WTC11 (cell line): ENCODE measurements around the gene LRFN2. TPM values are rescaled to one million over a fixed set of nuclear protein-coding genes. Genes with fewer than 3 reads are reported as not detected.

Experiments
- ATAC-seq: fragments of 200-7000 bp; cut with Tn5 transposase; 2 replicates; pipeline ENCODE4 v1.10.0; 2021; ENCODE audit warnings: mild to moderate bottlenecking, moderate library complexity
- CTCF ChIA-PET: fragments of 300-600 bp; sonication (Branson Sonifier 250); formaldehyde crosslinking; loops from one replicate; lab custom pipeline; 2021; ENCODE audit warnings: antibody characterized with exemption; lab: Charles Lee
- POLR2A ChIA-PET: fragments of 350-600 bp; sonication (Branson Sonifier 250); formaldehyde crosslinking; loops from one replicate; lab custom pipeline; 2021; ENCODE audit warnings: antibody characterized with exemption; lab: Charles Lee
- DNase-seq: peaks from one replicate; pipeline ENCODE4 v3.0.0; 2021; ENCODE audit warnings: low spot score
- H3K27ac Mint-ChIP-seq: 2 replicates; pipeline ENCODE4 v1.8.0; 2021; ENCODE audit warnings: mixed read lengths
- H3K27me3 Mint-ChIP-seq: 2 replicates; pipeline ENCODE4 v1.8.0; 2021; ENCODE audit warnings: low read depth, mild to moderate bottlenecking, moderate library complexity, mixed read lengths
- H3K36me3 Mint-ChIP-seq: 2 replicates; pipeline ENCODE4 v1.8.0; 2021; ENCODE audit warnings: mixed read lengths
- H3K4me1 Mint-ChIP-seq: 2 replicates; pipeline ENCODE4 v1.8.0; 2022; ENCODE audit warnings: mixed read lengths
- H3K4me3 Mint-ChIP-seq: 2 replicates; pipeline ENCODE4 v1.8.0; 2021; ENCODE audit warnings: mild to moderate bottlenecking, moderate library complexity, mixed read lengths
- H3K9me3 Mint-ChIP-seq: 2 replicates; pipeline ENCODE4 v1.8.0; 2021; ENCODE audit warnings: mixed read lengths
- CDX4 ChIP-seq: fragments of 250-450 bp; sonication (Bioruptor Pico); IDR thresholded peaks from 2 replicates; pipeline ENCODE4 v1.9.0; 2021; ENCODE audit warnings: moderate library complexity, mild to moderate bottlenecking, inconsistent platforms, borderline replicate concordance
- CREB1 ChIP-seq: sonication (generic); formaldehyde crosslinking; IDR thresholded peaks from 2 replicates; pipeline ENCODE4 v1.8.0; 2023; ENCODE audit warnings: mild to moderate bottlenecking, missing genetic modification reagents
- ELF4 ChIP-seq: sonication (generic); formaldehyde crosslinking; IDR thresholded peaks from 2 replicates; pipeline ENCODE4 v1.8.1; 2022; ENCODE audit warnings: low read depth, mild to moderate bottlenecking, moderate library complexity, missing genetic modification reagents
- FOXP1 ChIP-seq: sonication (generic); formaldehyde crosslinking; IDR thresholded peaks from 2 replicates; pipeline ENCODE4 v1.8.0; 2022; ENCODE audit warnings: missing genetic modification reagents, mild to moderate bottlenecking, moderate library complexity, borderline replicate concordance
- GRHL2 ChIP-seq: fragments of 250-450 bp; sonication (Bioruptor Pico); IDR thresholded peaks from 2 replicates; pipeline ENCODE4 v1.8.0; 2022; ENCODE audit warnings: mild to moderate bottlenecking, moderate library complexity; ENCODE audit not compliant: insufficient replicate concordance, severe bottlenecking
- HMGXB4 ChIP-seq: sonication (generic); formaldehyde crosslinking; IDR thresholded peaks from 2 replicates; pipeline ENCODE4 v1.8.1; 2023; ENCODE audit warnings: mild to moderate bottlenecking, moderate library complexity, missing genetic modification reagents
- MLX ChIP-seq: sonication (generic); formaldehyde crosslinking; IDR thresholded peaks from 2 replicates; pipeline ENCODE4 v1.8.1; 2023; ENCODE audit warnings: mild to moderate bottlenecking, missing genetic modification reagents, moderate library complexity
- MXD4 ChIP-seq: fragments of 250-450 bp; sonication (Bioruptor Pico); IDR thresholded peaks from 2 replicates; pipeline ENCODE4 v1.8.0; 2021; ENCODE audit warnings: mild to moderate bottlenecking, moderate library complexity, borderline replicate concordance
- MYBL2 ChIP-seq: sonication (generic); formaldehyde crosslinking; IDR thresholded peaks from 2 replicates; pipeline ENCODE4 v1.8.1; 2023; ENCODE audit warnings: mild to moderate bottlenecking, moderate library complexity, missing genetic modification reagents
- NFE2L1 ChIP-seq: sonication (generic); formaldehyde crosslinking; IDR thresholded peaks from 2 replicates; pipeline ENCODE4 v1.8.1; 2023; ENCODE audit warnings: missing genetic modification reagents
- NFYB ChIP-seq: sonication (generic); formaldehyde crosslinking; conservative IDR thresholded peaks from 2 replicates; pipeline ENCODE4 v1.8.0; 2022; ENCODE audit warnings: low read depth, missing genetic modification reagents
- NR1H2 ChIP-seq: sonication (generic); formaldehyde crosslinking; IDR thresholded peaks from 2 replicates; pipeline ENCODE4 v1.9.0; 2021; ENCODE audit warnings: mild to moderate bottlenecking, moderate library complexity, missing genetic modification reagents
- PREB ChIP-seq: sonication (generic); formaldehyde crosslinking; IDR thresholded peaks from 2 replicates; pipeline ENCODE4 v1.8.1; 2022; ENCODE audit warnings: mild to moderate bottlenecking, missing genetic modification reagents, moderate library complexity, borderline replicate concordance
- PRRX2 ChIP-seq: fragments of 250-450 bp; sonication (Bioruptor Pico); IDR thresholded peaks from 2 replicates; pipeline ENCODE4 v1.8.0; 2021; ENCODE audit warnings: mild to moderate bottlenecking
- RORB ChIP-seq: fragments of 250-450 bp; sonication (Bioruptor Pico); IDR thresholded peaks from 2 replicates; pipeline ENCODE4 v1.9.0; 2021; ENCODE audit warnings: mild to moderate bottlenecking
- TEAD1 ChIP-seq: sonication (generic); formaldehyde crosslinking; IDR thresholded peaks from 2 replicates; pipeline ENCODE4 v1.8.0; 2022; ENCODE audit warnings: mild to moderate bottlenecking, missing genetic modification reagents
- TEAD4 ChIP-seq: sonication (generic); formaldehyde crosslinking; IDR thresholded peaks from 2 replicates; pipeline ENCODE4 v1.8.0; 2022; ENCODE audit warnings: mild to moderate bottlenecking, missing genetic modification reagents
- ZNF263 ChIP-seq: sonication (generic); formaldehyde crosslinking; IDR thresholded peaks from 2 replicates; pipeline ENCODE4 v1.8.1; 2022; ENCODE audit warnings: low read depth, mild to moderate bottlenecking, moderate library complexity, missing genetic modification reagents
- ZNF281 ChIP-seq: sonication (generic); formaldehyde crosslinking; IDR thresholded peaks from 2 replicates; pipeline ENCODE4 v1.8.0; 2023; ENCODE audit warnings: mild to moderate bottlenecking, missing genetic modification reagents
- ZNF423 ChIP-seq: fragments of 250-450 bp; sonication (Bioruptor Pico); IDR thresholded peaks from 2 replicates; pipeline ENCODE4 v2.1.2; 2022; ENCODE audit warnings: mild to moderate bottlenecking, moderate library complexity
- total RNA-seq: library from RNA; stranded (reverse); gene quantifications from 3 replicates; pipeline ENCODE4 v1.2.3, GENCODE V29; 2021

The LRFN2 gene
- total RNA-seq, 1 experiment from 2014 or later, result 1.6 TPM

- no peak for TF ChIP-seq PREB
- TF ChIP-seq ELF4 (CRISPR knock-in tag), result no peak
- no peak for TF ChIP-seq GRHL2 (CRISPR knock-in tag)
These were observed 81.9 kb downstream of the LRFN2 start (continued) for GRCh38 chr6:40505191-40505810.

- Mint-ChIP-seq H3K27ac (no peak overlapping the region), H3K27me3 (no peaks in the 10 kb centered on the region)
These were observed 82.9 kb downstream of the LRFN2 start for GRCh38 chr6:40504274-40504673.

GRCh38 chr6:40500227-40500626, 86.9 kb downstream of the LRFN2 start:
- POLR2A ChIA-PET, result no interaction called here
- ATAC-seq, result no peak
- CTCF ChIA-PET, result interaction anchor here (0.7 to 1.3 kb wide), 2 partner anchors 172 to 193 kb away, joined by 3 to 4 read pairs; no protein-coding TSS in a partner anchor
- Mint-ChIP-seq H3K9me3 (no peaks in the 10 kb centered on the region), H3K4me3 (no peak overlapping the region), H3K27ac (no peak overlapping the region)
- TF ChIP-seq ZNF423 (CRISPR knock-in tag) (no peak), MYBL2 (CRISPR knock-in tag) (no peak), HMGXB4 (CRISPR knock-in tag) (no peak), PRRX2 (CRISPR knock-in tag) (no peak), GRHL2 (CRISPR knock-in tag) (no peak), CREB1 (CRISPR knock-in tag) (no peak), NFYB (CRISPR knock-in tag) (no peak), NR1H2 (CRISPR knock-in tag) (no peak), TEAD1 (CRISPR knock-in tag) (no peak), MXD4 (no peak), NFE2L1 (CRISPR knock-in tag) (no peak), ZNF263 (CRISPR knock-in tag) (no peak), CDX4 (CRISPR knock-in tag) (no peak), ZNF281 (CRISPR knock-in tag) (no peak), FOXP1 (CRISPR knock-in tag) (no peak), MLX (no peak)
- TF ChIP-seq, all 79 proteins: peak for 0
- no peaks in the 10 kb centered on the region for H3K4me1 Mint-ChIP-seq
- H3K27me3 Mint-ChIP-seq, result no peaks in the 10 kb centered on the region; the same call in 1 of the 2 replicates
- DNase-seq, result no peak
- no peaks in the 10 kb centered on the region for H3K36me3 Mint-ChIP-seq

More at GRCh38 chr6:40504274-40504673, 82.9 kb downstream of the LRFN2 start:
- ChIA-PET POLR2A (no interaction called here), CTCF (interaction anchor here (0.8 kb wide), 1 partner anchor 53 kb away, joined by 3 read pairs; no protein-coding TSS in a partner anchor)
- DNase-seq (no peak), ATAC-seq (no peak)
- Mint-ChIP-seq H3K36me3 (no peaks in the 10 kb centered on the region), H3K4me3 (no peak overlapping the region), H3K9me3 (no peaks in the 10 kb centered on the region), H3K4me1 (no peaks in the 10 kb centered on the region)
- TF ChIP-seq TEAD4, result no peak
- no peak for TF ChIP-seq RORB (CRISPR knock-in tag)
